Globus pallidus (tissue), 1 donor: ENCODE results near the gene RPTOR.

Source experiments
- DNase-seq: peaks from one replicate; pipeline ENCODE4 v3.0.0-alpha.2; 2015; ENCODE audit warnings: low spot score

The RPTOR gene

GRCh38 chr17:80816241-80817103, 271.8 kb downstream of the RPTOR start:
- DNase-seq = no peak

GRCh38 chr17:80817321-80817845, 272.7 kb downstream of the RPTOR start:
- no peak for DNase-seq

GRCh38 chr17:80817861-80818260, 273.2 kb downstream of the RPTOR start:
- no peak for DNase-seq

GRCh38 chr17:80818871-80819270, 274.2 kb downstream of the RPTOR start:
- DNase-seq = no peak

- DNase-seq = no peak
These were observed 275.0 kb downstream of the RPTOR start for GRCh38 chr17:80819422-80820164.

GRCh38 chr17:80820331-80820730, 275.7 kb downstream of the RPTOR start:
- no peak for DNase-seq

- no peak for DNase-seq
These were observed 276.9 kb downstream of the RPTOR start for GRCh38 chr17:80821546-80821945.

GRCh38 chr17:80822021-80822699, 277.5 kb downstream of the RPTOR start:
- DNase-seq = no peak

GRCh38 chr17:80822700-80823410, 278.2 kb downstream of the RPTOR start:
- no peak for DNase-seq

- no peak for DNase-seq
These were observed 280.2 kb downstream of the RPTOR start for GRCh38 chr17:80824549-80825470.

GRCh38 chr17:80825471-80826345, 281.1 kb downstream of the RPTOR start:
- DNase-seq = no peak

GRCh38 chr17:80826346-80826954, 281.8 kb downstream of the RPTOR start:
- DNase-seq = no peak

GRCh38 chr17:80826955-80827645, 282.5 kb downstream of the RPTOR start:
- DNase-seq = peak; percentile 52

GRCh38 chr17:80827646-80828643, 283.3 kb downstream of the RPTOR start:
- DNase-seq = no peak

- no peak for DNase-seq
These were observed 284.7 kb downstream of the RPTOR start for GRCh38 chr17:80829166-80829813.

- no peak for DNase-seq
These were observed 285.6 kb downstream of the RPTOR start for GRCh38 chr17:80830020-80830780.
